Parathyroid adenoma (tissue), 2 donors: ENCODE results near the gene RABGGTB.
"Not testable (repeated sequence)": the region's sequence is repeated elsewhere in the genome, so short reads cannot be mapped to it uniquely, and the experiment has no call there.

Experiments
- H2AFZ ChIP-seq: fragments of 300-600 bp; sonication (generic); one replicate; pipeline ENCODE4 v1.7.0; 2017; ENCODE audit warnings: antibody characterized with exemption, mild to moderate bottlenecking
- H3K27ac ChIP-seq: fragments of 300-600 bp; sonication (generic); one replicate; pipeline ENCODE4 v1.7.0; 2017
- H3K27me3 ChIP-seq: fragments of 300-600 bp; sonication (generic); one replicate; pipeline ENCODE4 v1.7.0; 2017; ENCODE audit warnings: low read length; ENCODE audit not compliant: control insufficient read depth, insufficient read depth
- H3K36me3 ChIP-seq: fragments of 300-600 bp; sonication (generic); one replicate; pipeline ENCODE4 v1.7.0; 2017; ENCODE audit warnings: low read length; ENCODE audit not compliant: control insufficient read depth, insufficient read depth
- H3K4me1 ChIP-seq: fragments of 300-600 bp; sonication (generic); one replicate; pipeline ENCODE4 v1.7.0; 2017; ENCODE audit warnings: control low read depth
- H3K4me2 ChIP-seq: fragments of 300-600 bp; sonication (generic); one replicate; pipeline ENCODE4 v1.7.0; 2017; ENCODE audit warnings: low read length
- H3K4me3 ChIP-seq: fragments of 300-600 bp; sonication (generic); one replicate; pipeline ENCODE4 v1.7.0; 2017; ENCODE audit warnings: low read depth, low read length
- H3K79me2 ChIP-seq: fragments of 300-600 bp; sonication (generic); one replicate; pipeline ENCODE4 v1.7.0; 2017; ENCODE audit warnings: control low read depth
- H3K9ac ChIP-seq: fragments of 300-600 bp; sonication (generic); one replicate; pipeline ENCODE4 v1.7.0; 2017; ENCODE audit warnings: mild to moderate bottlenecking
- H3K9me3 ChIP-seq: fragments of 300-600 bp; sonication (generic); one replicate; pipeline ENCODE4 v1.7.0; 2017; ENCODE audit warnings: low read length; ENCODE audit not compliant: control insufficient read depth
- TF ChIP-seq, protein P1 (sequence below): fragments of 300-600 bp; sonication (generic); IDR thresholded peaks from one replicate; pipeline ENCODE4 v1.7.0; 2017; ENCODE audit warnings: antibody characterized with exemption, mild to moderate bottlenecking
- donor health status: primary hyperparathyroidism.

Gene RABGGTB

DNA sequence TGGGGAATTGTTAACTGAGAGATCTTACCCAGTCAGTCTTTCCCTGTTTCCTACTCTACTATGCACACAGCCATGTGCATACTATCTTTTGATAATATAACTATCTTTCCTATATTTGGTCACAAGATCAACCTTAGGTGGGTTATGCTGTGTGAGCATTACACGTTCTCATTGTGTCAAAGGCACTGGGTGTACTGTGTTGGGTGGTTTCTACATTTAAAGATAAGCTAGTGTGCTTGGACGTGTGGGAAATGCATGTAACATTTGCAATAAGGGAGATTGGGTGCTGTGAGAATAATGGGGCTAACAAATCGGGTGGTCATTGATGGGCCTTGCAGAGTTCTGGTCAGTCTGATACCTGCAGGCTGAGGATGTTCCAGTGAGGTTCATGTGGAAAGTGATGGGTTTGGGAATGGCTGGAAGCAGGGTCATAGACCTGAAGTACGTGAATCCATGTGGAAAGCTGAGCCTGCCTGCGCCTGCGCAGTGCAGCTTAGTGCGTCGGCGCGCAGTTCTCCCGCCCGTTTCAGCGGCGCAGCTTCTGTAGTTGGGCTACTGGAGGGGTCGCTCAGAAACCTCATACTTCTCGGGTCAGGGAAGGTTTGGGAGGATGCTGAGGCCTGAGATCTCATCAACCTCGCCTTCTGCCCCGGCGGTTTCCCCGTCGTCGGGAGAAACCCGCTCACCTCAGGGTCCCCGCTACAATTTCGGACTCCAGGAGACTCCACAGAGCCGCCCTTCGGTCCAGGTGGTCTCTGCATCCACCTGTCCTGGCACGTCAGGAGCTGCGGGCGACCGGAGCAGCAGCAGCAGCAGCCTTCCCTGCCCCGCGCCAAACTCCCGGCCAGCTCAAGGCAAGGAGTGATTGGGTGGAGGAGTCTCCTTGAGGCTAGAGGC lies 10.6 kb downstream of the RABGGTB start, which contains the start of gene MSH4:
MSH4 (plus strand) TSS at position 507 of the 897 bp plus-strand sequence; CDS start at position 611, 104 bp downstream.
- peak within 1 kb of the TSS; percentile 68 for H2AFZ ChIP-seq
- no peaks in the 10 kb centered on the region for H3K9me3 ChIP-seq
- no peaks in the 10 kb centered on the region for H3K36me3 ChIP-seq
- H3K4me2 ChIP-seq = no peak within 1 kb of the TSS
- TF ChIP-seq, protein P1, sequence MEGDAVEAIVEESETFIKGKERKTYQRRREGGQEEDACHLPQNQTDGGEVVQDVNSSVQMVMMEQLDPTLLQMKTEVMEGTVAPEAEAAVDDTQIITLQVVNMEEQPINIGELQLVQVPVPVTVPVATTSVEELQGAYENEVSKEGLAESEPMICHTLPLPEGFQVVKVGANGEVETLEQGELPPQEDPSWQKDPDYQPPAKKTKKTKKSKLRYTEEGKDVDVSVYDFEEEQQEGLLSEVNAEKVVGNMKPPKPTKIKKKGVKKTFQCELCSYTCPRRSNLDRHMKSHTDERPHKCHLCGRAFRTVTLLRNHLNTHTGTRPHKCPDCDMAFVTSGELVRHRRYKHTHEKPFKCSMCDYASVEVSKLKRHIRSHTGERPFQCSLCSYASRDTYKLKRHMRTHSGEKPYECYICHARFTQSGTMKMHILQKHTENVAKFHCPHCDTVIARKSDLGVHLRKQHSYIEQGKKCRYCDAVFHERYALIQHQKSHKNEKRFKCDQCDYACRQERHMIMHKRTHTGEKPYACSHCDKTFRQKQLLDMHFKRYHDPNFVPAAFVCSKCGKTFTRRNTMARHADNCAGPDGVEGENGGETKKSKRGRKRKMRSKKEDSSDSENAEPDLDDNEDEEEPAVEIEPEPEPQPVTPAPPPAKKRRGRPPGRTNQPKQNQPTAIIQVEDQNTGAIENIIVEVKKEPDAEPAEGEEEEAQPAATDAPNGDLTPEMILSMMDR = no peak
- no peaks in the 10 kb centered on the region for H3K79me2 ChIP-seq
- no peaks in the 10 kb centered on the region for H3K27me3 ChIP-seq
- no peak within 1 kb of the TSS for H3K4me3 ChIP-seq
- no peaks in the 10 kb centered on the region for H3K4me1 ChIP-seq
- H3K27ac ChIP-seq = no peak within 1 kb of the TSS
- no peak within 1 kb of the TSS for H3K9ac ChIP-seq

DNA sequence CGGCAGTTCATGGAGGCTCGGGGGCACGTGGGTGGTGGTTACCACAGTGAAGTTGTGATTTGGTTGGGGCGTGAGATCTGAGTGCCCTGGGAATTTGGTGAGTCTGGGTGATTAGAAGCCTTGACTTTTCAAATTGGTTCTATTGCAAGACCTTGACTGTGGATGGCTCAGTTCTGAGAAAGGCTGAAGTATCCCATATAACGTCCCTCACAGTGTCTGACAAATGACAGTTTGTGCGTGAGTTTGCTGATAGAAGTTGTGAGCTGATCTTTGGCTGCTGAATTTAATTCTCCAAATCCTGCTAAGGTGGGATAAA lies 11.2 kb downstream of the RABGGTB start:
- Histone ChIP-seq H3K4me3 (no peak overlapping the region), H3K4me2 (no peak overlapping the region), H3K27ac (no peak overlapping the region), H3K27me3 (no peaks in the 10 kb centered on the region), H3K36me3 (no peaks in the 10 kb centered on the region), H3K4me1 (no peaks in the 10 kb centered on the region), H3K9me3 (no peaks in the 10 kb centered on the region), H2AFZ (peak overlapping the region; percentile 68), H3K9ac (no peak overlapping the region), H3K79me2 (no peaks in the 10 kb centered on the region)
- TF ChIP-seq, protein P1 = no peak

DNA sequence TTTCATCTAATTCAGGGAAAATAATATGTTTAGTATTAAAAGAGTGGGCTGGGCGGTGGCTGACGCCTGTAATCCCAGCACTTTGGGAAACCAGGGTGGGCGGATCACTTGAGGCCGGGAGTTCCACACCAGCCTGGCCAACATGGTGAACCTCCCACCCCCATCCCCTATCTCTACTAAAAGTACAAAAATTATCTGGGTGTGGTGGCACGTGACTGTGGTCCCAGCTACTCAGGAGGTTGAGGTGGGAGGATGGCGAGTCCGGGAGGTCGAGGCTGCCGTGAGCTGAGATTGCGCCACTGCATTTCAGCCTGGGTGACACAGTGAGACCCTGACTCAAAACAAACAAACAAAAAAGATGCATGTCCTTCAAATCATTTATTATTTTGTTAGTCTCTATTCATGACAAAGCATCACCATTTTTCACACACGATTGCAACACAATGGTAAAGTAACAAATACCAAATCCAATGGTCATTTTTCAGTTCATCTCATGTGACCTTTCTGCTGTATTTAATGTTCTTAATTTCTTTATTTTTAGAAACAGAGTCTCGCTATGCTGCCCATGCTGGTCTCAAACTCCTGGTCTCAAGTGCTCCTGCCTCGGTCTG lies 11.7 kb downstream of the RABGGTB start:
- no peaks in the 10 kb centered on the region for H3K36me3 ChIP-seq

DNA sequence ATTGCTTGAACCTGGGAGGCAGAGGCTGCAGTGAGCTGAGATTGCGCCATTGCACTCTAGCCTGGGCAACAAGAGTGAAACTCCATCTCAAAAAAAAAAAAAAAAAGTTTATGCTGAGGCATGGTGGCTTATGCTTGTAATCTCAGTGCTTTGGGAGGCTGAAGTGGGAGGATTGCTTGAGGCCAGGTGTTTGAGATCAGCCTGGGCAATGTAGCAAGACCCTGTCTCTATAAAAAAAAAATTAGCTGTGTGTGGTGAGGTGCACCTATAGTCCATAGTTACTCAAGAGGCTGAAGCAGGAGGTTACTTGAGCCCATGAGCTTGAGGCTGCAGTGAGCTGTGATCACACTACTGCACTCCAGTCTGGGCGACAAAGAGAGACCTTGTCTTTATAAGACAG lies 15.4 kb downstream of the RABGGTB start:
- H3K79me2 ChIP-seq, H3K4me1 ChIP-seq, H3K36me3 ChIP-seq, H3K4me3 ChIP-seq, H3K9ac ChIP-seq, H3K9me3 ChIP-seq, H3K27me3 ChIP-seq, H3K4me2 ChIP-seq, H2AFZ ChIP-seq, H3K27ac ChIP-seq: not testable (repeated sequence)

More for the DNA sequence above, 11.7 kb downstream of the RABGGTB start:
- no peaks in the 10 kb centered on the region for H3K27me3 ChIP-seq
- TF ChIP-seq, protein P1 = no peak
- H3K4me2 ChIP-seq = no peak overlapping the region
- no peaks in the 10 kb centered on the region for H3K9me3 ChIP-seq
- no peak overlapping the region for H2AFZ ChIP-seq
- no peaks in the 10 kb centered on the region for H3K79me2 ChIP-seq
- no peak overlapping the region for H3K27ac ChIP-seq
- H3K4me3 ChIP-seq = no peak overlapping the region
- no peak overlapping the region for H3K9ac ChIP-seq
- H3K4me1 ChIP-seq = no peaks in the 10 kb centered on the region

DNA sequence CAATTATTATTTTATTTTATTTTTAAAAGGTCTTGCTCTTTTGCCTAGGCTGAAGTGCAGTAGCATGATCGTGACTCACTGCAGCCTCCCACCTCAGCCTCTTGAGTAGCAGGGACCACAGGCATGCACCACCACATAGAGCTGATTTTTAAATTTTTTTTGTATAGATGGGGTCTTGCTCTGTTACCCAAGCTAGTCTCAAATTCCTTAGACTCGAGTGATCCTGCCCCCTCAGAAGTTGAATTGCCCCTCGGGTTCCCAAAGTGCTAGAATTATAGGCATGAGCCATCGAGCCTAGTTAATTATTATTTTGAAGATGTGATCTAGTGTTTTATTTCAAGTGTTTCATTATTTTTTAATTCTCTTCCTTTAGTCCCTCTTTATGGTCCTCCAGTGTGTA lies 22.9 kb downstream of the RABGGTB start:
- Histone ChIP-seq H3K27me3 (no peaks in the 10 kb centered on the region), H3K27ac (no peak overlapping the region), H3K36me3 (no peaks in the 10 kb centered on the region), H3K4me1 (no peaks in the 10 kb centered on the region), H3K4me2 (no peak overlapping the region), H3K79me2 (no peaks in the 10 kb centered on the region), H3K9ac (no peak overlapping the region), H3K9me3 (no peaks in the 10 kb centered on the region), H3K4me3 (no peak overlapping the region), H2AFZ (no peak overlapping the region)
- TF ChIP-seq, protein P1 = no peak

DNA sequence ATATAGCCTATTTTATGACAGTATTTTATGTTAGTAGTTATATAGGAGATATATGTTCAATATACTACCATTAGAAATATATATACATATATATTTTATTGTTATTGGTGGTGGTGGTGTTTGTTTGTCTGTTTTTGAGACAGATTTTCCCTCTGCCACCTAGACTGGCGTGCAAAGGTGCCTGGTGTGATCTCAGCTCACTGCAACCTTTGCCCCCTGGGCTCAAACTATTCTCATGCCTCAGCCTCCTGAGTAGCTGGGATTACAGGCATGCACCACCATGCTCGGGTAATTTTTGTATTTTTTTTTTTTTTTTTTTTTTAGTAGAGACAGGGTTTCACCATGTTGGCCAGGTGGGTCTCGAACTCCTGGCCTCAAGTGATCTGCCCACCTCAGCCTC lies 24.1 kb downstream of the RABGGTB start:
- not testable (repeated sequence) for H3K27ac ChIP-seq, H3K36me3 ChIP-seq, H3K9ac ChIP-seq, H3K79me2 ChIP-seq, H3K27me3 ChIP-seq, H3K9me3 ChIP-seq, H3K4me2 ChIP-seq, H3K4me3 ChIP-seq, H3K4me1 ChIP-seq, H2AFZ ChIP-seq
